GM18507 (cell line): Measurements from ENCODE around the gene GINS1.

ENCODE experiments used
- DNase-seq: peaks from one replicate; pipeline ENCODE4 v3.0.0; 2011; ENCODE audit warnings: low read depth; ENCODE audit not compliant: insufficient read length; ENCODE audit errors: extremely low spot score
- FAIRE-seq: peaks from 2 replicates; lab custom pipeline; 2011; peaks lifted over from hg19 to GRCh38; lab: Jason Lieb, UNC

GINS1 gene

GRCh38 chr20:25447671-25448070, 40.2 kb downstream of the GINS1 start:
- DNase-seq (no peak), FAIRE-seq (no peak)

- DNase-seq (no peak), FAIRE-seq (no peak)
These were observed 44.9 kb downstream of the GINS1 start for GRCh38 chr20:25452333-25452732.

- no peak for DNase-seq
- no peak for FAIRE-seq
These were observed 45.8 kb downstream of the GINS1 start for GRCh38 chr20:25453035-25453810.

- no peak for DNase-seq
- FAIRE-seq = no peak
These were observed 46.9 kb downstream of the GINS1 start for GRCh38 chr20:25454153-25454900.

- FAIRE-seq = no peak
- DNase-seq = no peak
These were observed 50.6 kb downstream of the GINS1 start for GRCh38 chr20:25457886-25458680.

GRCh38 chr20:25459111-25459830, 51.8 kb downstream of the GINS1 start:
- DNase-seq (no peak), FAIRE-seq (no peak)

GRCh38 chr20:25459916-25460535, 52.6 kb downstream of the GINS1 start:
- no peak for DNase-seq
- FAIRE-seq = no peak

- FAIRE-seq = no peak
These were observed 53.2 kb downstream of the GINS1 start for GRCh38 chr20:25460566-25461280.

GRCh38 chr20:25461281-25461650, 53.8 kb downstream of the GINS1 start:
- FAIRE-seq = no peak
- DNase-seq = no peak

More at GRCh38 chr20:25460566-25461280, 53.2 kb downstream of the GINS1 start:
- DNase-seq = no peak

- no peak for FAIRE-seq
These were observed 54.5 kb downstream of the GINS1 start for GRCh38 chr20:25461786-25462545.

GRCh38 chr20:25464501-25465242, 57.2 kb downstream of the GINS1 start:
- FAIRE-seq = no peak
- DNase-seq = no peak

More at GRCh38 chr20:25461786-25462545, 54.5 kb downstream of the GINS1 start:
- DNase-seq = no peak

GRCh38 chr20:25465243-25466135, 58.0 kb downstream of the GINS1 start:
- FAIRE-seq = no peak
- DNase-seq = no peak

GRCh38 chr20:25466846-25467245, 59.4 kb downstream of the GINS1 start:
- FAIRE-seq = no peak
- DNase-seq = no peak

GRCh38 chr20:25467441-25467840, 60.0 kb downstream of the GINS1 start:
- DNase-seq (no peak), FAIRE-seq (no peak)

- no peak for DNase-seq
- no peak for FAIRE-seq
These were observed 60.9 kb downstream of the GINS1 start for GRCh38 chr20:25468126-25469075.
